H1 (cell line): ENCODE results near the gene LRRC39. TPM values are rescaled to one million over a fixed set of nuclear protein-coding genes. Genes with fewer than 3 reads are reported as not detected.

Source experiments
- CEBPB ChIP-seq: IDR thresholded peaks from 2 replicates; pipeline ENCODE4 v1.6.1; 2012; ENCODE audit warnings: low read depth, low read length
- CHD7 ChIP-seq: fragments of 300-600 bp; sonication (generic); IDR thresholded peaks from 2 replicates; pipeline ENCODE4 v1.7.1; 2012; ENCODE audit warnings: low read length, moderate library complexity, mild to moderate bottlenecking, inconsistent platforms; ENCODE audit not compliant: insufficient replicate concordance
- CTCF ChIP-seq, 3 experiments: IDR thresholded peaks; 1 replicate in 2 of 3; 2 replicates in 1 of 3; pipeline versions ENCODE4 v1.5.1 to v1.6.1; 2011; ENCODE audit warnings: low read length in 3 of 3, mild to moderate bottlenecking in 3 of 3, inconsistent platforms in 2 of 3, low read depth in 1 of 3, moderate library complexity in 1 of 3; ENCODE audit not compliant: insufficient read depth in 1 of 3; ENCODE audit errors: control extremely low read depth in 1 of 3
- NANOG ChIP-seq: IDR thresholded peaks from 2 replicates; pipeline ENCODE4 v1.6.1; 2011; ENCODE audit warnings: low read length, low read depth, mild to moderate bottlenecking, inconsistent platforms; ENCODE audit not compliant: insufficient read depth, poor library complexity, severe bottlenecking
- RFX5 ChIP-seq: IDR thresholded peaks from 2 replicates; pipeline ENCODE4 v1.6.1; 2011; ENCODE audit warnings: low read depth, low read length, improper control_type of control experiment, borderline replicate concordance
- SP1 ChIP-seq: IDR thresholded peaks from 2 replicates; pipeline ENCODE4 v1.6.1; 2011; ENCODE audit warnings: low read depth, low read length
- TEAD4 ChIP-seq: IDR thresholded peaks from 2 replicates; pipeline ENCODE4 v1.6.1; 2012; ENCODE audit warnings: low read depth, low read length, inconsistent platforms, mixed read lengths
- polyA plus RNA-seq, 7 experiments: library from polyadenylated mRNA; depleted of rRNA in 3 of 7; stranded (reverse) in 5 of 7; unstranded in 2 of 7; fragments of >200 nt in 5 of 7; fragments of 200-250 nt in 2 of 7; gene quantifications; 1 replicate in 5 of 7; 2 replicates in 1 of 7; 4 replicates in 1 of 7; pipeline versions ENCODE4 v1.2.1 to v1.2.3, GENCODE V29; 2011 to 2013; ENCODE audit warnings: missing spikeins in 2 of 7, mixed read lengths in 2 of 7
- total RNA-seq: library from RNA; stranded (reverse); fragmentation: NEBNext Ultra II Directional; extraction: Animal tissue kit (Norgen Biotek cat#: 25700); gene quantifications from 2 replicates; pipeline ENCODE4 v1.2.1, GENCODE V29; 2021

Gene LRRC39
- total and polyA plus RNA-seq, 2 of the 8 experiments (the other 6 are each of a cell fraction or from before 2014, with no cell fraction given), result 0.33 to 0.39 TPM

- TF ChIP-seq CHD7, result peak; percentile 62
- peak; percentile 8; the same call in 1 of the 2 replicates for TF ChIP-seq TEAD4
- peak; percentile 90 for TF ChIP-seq NANOG
- 0 out of 2 replicates have a peak, but pooled peaks have one; percentile 29 for TF ChIP-seq CEBPB
- TF ChIP-seq RFX5, result no peak
- TF ChIP-seq CTCF (IDR thresholded peaks at IDR 0.05; ENCODE audit: control extremely low read depth in 1 of 3, insufficient read depth in 1 of 3, low read depth in 1 of 3, low read length in 3 of 3), result peak in 1 of 3 experiments; percentile 0; a peak in 1 of 4 replicates
- TF ChIP-seq SP1, result 0 out of 2 replicates have a peak, but pooled peaks have one; percentile 27
Observed at GRCh38 chr1:100147875-100148274, 30.2 kb downstream of the LRRC39 start (continued).
